ENCODE measurements around the gene PRRT2.
"Not testable (repeated sequence)": the region's sequence is repeated elsewhere in the genome, so short reads cannot be mapped to it uniquely, and the experiment has no call there.

PRRT2 gene

DNA sequence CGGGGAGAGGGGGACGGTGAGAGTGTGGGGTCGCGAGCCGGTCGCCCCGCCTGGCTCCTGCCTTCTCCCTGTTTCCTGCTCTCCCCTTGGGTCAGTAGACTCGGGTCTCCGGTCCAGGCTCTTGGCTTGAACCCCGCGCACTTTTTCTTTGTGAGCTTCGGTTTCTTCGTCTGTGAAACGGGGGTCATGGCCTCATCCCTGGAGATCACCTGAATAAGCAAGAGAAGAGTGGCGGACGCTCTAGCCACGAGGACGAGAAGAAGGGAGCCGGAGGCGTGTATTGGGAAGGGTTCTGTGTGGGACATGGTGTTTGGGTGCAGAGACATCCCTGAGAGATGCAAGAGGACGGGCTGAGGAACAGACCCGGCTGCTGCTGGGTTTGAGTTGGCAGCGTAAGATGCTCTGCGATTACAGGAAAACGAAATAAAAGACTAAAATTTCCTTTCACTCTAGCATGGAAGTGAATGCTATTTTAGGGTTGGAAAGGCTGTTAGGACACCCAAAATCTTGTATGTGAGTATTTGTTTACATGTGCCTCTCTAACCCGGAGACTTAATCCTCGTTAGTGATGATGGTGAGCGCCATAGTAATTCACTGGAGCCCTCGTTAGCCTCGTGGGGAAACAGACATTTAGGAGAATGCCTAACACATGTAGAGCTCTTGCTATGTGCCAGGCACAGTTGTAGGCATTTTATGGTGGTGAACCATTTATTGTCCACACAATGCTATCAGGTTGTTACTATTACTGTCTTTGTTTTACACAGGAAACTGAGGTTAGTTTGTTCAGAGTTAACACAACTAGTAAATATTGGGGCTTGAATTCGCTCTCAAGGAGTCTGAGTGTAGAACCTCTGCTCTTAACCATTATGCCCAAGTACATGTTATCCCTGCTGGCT lies 20.8 kb upstream of the PRRT2 start:
- in situ Hi-C loops (cut with MboI; ENCODE audit: low sequenced_read_pairs), result no loop called here

DNA sequence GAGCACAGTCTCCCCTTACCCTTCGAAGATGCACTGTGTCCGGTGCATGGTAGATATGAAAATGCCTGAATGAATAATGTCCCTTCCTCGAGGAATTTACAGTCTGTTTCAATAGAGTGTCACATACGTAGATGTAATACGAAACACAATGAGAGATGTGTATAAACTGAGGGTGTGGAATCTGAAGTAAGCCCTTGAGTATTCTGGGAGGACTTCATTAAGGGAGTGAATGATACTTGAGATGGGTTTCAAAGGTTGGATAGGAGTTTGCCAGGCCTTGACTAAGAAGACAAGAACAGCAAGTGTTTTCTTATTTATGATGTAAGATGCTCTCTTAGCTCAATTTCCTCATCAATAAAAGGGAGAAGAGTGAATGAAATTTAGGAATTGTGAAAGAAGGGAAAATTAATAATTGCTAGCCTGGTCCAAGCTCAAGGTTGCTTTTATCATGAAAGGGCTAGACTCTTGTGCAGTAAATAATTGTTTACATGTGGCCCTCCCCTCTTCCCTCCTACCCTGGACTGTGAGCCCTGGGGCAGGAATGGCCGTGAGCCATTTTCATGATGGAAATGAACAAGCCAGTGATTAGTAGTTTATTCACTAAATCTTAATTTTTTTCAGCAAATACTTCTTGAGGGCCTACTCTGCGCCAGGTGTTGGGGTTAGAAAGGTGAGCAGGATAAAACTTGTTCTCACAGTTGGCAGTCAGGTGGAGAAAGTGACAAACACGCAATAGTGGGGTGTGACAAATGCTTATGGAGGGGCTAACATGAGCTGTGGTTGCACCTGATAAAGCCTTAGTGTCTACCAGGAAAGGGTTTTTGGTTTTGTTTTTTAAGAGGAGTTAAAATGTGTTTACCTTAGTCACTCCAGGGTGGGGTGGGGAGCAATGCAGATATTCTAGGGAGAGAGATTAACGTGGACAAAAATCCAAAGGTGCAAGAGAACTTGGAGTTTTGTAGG lies 19.9 kb upstream of the PRRT2 start:
- in situ Hi-C loops (cut with MboI; ENCODE audit: low sequenced_read_pairs), result no loop called here

DNA sequence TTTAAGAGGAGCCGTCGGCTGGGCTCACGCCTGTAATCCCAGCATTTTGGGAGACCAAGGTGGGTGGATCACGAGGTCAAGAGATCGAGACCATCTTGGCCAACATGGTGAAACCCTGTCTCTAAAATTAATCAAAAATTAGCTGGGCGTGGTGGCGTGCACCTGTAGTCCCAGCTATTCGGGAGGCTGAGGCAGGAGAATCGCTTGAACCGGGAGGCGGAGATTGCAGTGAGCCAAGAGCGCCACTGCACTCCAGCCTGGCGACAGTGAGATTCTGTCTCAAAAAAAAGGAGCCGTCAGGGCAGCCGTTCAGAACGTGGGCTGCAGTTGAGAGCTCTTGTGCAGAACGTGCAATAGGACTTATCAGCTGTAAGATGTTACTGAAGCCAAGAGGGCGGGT lies 18.8 kb upstream of the PRRT2 start:
- in situ Hi-C loops (cut with MboI; ENCODE audit: low sequenced_read_pairs), result not testable (repeated sequence)

DNA sequence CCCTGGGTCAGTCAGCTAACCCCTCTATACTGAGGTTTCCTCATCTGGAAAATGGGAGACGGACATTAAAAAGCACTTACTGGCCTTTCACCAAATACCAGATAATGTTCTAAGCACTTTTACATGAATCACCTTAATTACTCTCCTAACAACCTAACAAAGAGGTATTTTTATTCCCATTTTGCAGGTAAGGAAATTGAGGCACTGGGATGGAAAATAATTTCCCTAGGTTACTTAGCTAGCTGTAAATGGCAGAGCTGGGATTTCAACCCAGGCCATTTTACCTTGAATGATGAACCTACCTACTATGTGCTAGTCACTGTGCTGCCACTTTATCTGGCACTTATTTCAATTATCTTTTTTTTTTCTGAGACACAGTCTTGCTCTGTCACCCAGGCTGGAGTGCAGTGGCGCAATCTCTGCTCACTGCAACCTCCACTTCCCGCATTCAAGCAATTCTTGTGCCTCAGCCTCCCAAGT lies 17.7 kb upstream of the PRRT2 start:
- in situ Hi-C loops (cut with MboI; ENCODE audit: low sequenced_read_pairs), result no loop called here

DNA sequence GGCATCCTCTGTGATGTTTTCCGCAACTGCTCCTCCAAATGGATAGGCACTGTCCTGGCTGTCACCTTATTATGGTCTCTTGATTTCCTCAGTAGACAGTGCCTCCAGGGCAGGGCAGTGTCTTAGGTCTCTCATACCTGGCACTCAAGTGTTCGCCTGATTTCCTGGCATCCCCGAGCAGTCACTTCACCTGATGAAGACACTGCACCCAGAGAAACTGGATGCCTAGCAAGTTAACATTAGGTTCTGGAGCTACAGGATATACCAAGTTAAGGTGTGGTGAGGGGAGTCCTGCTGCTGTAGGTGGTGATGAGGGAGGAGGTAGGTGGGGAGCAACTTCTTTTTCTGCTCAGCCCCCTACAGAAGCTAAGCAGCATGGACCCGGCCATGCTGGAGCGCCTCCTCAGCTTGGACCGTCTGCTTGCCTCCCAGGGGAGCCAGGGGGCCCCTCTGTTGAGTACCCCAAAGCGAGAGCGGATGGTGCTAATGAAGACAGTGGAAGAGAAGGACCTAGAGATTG lies 9.5 kb upstream of the PRRT2 start:
- in situ Hi-C loops (cut with MboI; ENCODE audit: low sequenced_read_pairs), result no loop called here

DNA sequence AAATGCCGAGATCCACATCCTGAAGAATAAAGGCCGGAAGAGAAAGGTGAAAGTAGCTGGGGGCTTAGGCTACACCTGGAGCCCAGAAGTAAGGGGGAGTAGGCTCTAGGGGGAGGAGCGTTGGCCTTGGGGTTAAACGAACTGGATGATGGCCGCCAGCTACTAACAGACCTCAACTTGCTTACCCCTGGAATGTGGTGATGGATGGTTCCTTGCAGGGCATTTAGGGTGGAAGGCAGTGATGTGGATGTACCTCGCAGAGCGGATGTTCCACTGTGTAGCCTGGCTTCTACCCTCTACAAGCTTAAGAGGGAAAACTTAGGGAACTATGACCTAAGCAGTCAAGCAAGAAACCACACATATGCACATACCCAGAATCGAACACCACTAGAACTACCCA lies 8.0 kb upstream of the PRRT2 start:
- in situ Hi-C loops (cut with MboI; ENCODE audit: low sequenced_read_pairs), result no loop called here

DNA sequence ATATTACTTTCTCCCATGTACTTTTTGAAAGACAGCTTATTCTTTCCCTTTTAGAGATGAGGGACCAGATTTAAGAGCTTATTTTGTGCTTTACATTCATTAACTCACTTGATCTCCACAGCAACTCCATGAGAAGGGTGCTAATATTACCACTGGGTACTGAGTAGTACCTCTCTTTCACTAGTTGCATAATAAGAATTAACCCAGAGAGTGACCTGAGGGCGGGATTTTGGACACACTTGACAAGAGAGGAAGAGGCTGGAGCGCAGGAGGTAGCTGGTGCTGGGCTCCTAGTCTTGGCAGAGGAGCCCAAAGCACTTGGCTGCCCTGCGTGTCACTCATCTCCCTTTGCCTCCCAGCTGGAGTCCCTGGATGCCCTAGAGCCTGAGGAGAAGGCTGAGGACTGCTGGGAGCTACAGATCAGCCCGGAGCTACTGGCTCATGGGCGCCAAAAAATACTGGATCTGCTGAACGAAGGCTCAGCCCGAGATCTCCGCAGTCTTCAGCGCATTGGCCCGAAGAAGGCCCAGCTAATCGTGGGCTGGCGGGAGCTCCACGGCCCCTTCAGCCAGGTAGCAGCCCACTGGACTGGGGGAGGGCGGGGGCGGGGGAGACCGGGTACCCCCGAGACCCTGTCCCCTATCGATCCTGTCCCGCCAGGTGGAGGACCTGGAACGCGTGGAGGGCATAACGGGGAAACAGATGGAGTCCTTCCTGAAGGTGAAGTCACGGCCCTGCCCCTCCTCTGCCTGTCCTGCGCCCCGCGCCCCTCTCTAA lies 7.3 kb upstream of the PRRT2 start:
- in situ Hi-C loops (cut with MboI; ENCODE audit: low sequenced_read_pairs), result no loop called here

DNA sequence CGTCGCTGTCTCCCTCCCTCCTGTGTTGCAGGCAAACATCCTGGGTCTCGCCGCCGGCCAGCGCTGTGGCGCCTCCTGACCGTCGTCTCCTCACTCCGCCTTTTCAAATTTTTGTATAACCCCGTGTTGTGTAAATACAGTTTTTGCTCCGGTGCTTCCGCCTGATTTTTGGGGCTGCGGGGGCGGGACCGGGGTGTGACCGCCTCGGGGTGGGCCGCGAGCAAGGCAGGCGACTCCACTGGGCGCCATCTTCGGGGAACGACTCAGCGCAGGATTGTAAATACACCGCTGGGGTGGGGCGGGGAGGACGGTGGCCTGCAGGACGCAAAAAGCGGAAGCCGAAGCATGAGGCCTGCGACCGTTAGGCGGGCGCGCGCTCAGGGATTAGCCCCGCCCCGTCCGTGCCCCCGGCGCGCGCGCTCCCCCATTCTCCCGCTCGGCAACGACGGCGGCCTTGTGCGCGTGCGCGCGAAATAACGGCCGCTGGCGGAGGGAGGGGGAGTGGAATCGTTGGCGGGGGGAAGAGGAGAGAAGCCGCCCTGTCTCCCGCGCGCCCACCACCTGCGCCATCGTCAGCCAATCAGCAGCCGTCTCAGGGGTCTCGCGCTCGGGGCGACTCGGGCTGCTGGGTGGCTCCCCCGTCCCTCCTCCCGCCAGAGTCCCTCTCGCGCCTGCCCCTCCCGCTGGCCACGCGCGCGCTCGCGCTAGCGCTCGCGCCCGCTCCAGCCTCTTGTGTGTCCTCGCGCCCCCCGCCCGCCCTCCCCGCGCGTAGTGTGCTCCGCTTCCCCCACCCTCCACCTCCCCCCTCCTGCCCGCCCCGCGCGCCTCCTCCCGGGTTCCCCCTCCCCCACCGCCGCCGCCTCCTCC lies 6.5 kb upstream of the PRRT2 start:
- in situ Hi-C loops (cut with MboI; ENCODE audit: low sequenced_read_pairs), result no loop called here

DNA sequence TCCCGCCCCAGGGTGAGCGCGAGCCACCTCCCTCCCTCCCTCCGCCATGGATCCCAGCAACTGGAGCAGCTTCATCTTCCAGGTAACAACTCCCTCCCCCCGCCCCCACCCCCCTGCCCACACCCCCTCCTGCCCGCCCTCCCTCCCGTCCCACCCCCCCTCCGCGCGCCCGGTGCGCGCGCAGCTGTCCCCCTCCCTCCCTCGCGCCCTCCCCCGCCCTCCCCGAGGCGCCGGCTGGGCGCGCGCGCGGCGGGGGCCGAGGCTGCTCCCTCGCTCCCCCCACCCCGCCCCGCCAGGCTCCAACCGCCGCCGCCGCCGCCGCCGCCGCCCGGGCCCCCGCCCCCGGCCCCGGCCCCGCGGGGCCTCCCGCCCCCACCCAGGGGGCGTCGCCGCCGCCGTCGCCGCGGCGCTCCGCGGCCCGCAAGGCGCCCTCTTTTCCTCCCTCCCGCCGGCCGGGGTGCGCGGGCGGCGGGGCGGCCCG lies 5.9 kb upstream of the PRRT2 start, which contains the start of gene MAZ:
MAZ (plus strand) TSS at position 431 of the 481 bp plus-strand sequence. CDS start 173 bp downstream, outside the sequence.
- in situ Hi-C loops (cut with MboI; ENCODE audit: low sequenced_read_pairs), result no loop called here

DNA sequence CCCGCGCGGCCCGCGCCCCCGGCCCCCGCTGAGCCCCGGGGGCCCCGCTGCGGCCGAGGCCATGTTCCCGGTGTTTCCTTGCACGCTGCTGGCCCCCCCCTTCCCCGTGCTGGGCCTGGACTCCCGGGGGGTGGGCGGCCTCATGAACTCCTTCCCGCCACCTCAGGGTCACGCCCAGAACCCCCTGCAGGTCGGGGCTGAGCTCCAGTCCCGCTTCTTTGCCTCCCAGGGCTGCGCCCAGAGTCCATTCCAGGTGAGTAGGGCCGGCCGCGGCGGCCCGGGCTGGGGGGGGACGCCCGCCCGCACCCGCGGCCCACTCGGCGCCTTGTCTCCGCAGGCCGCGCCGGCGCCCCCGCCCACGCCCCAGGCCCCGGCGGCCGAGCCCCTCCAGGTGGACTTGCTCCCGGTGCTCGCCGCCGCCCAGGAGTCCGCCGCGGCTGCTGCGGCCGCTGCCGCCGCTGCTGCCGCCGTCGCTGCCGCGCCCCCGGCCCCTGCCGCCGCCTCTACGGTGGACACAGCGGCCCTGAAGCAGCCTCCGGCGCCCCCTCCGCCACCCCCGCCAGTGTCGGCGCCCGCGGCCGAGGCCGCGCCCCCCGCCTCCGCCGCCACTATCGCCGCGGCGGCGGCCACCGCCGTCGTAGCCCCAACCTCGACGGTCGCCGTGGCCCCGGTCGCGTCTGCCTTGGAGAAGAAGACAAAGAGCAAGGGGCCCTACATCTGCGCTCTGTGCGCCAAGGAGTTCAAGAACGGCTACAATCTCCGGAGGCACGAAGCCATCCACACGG lies 5.2 kb upstream of the PRRT2 start:
- in situ Hi-C loops (cut with MboI; ENCODE audit: low sequenced_read_pairs), result no loop called here

DNA sequence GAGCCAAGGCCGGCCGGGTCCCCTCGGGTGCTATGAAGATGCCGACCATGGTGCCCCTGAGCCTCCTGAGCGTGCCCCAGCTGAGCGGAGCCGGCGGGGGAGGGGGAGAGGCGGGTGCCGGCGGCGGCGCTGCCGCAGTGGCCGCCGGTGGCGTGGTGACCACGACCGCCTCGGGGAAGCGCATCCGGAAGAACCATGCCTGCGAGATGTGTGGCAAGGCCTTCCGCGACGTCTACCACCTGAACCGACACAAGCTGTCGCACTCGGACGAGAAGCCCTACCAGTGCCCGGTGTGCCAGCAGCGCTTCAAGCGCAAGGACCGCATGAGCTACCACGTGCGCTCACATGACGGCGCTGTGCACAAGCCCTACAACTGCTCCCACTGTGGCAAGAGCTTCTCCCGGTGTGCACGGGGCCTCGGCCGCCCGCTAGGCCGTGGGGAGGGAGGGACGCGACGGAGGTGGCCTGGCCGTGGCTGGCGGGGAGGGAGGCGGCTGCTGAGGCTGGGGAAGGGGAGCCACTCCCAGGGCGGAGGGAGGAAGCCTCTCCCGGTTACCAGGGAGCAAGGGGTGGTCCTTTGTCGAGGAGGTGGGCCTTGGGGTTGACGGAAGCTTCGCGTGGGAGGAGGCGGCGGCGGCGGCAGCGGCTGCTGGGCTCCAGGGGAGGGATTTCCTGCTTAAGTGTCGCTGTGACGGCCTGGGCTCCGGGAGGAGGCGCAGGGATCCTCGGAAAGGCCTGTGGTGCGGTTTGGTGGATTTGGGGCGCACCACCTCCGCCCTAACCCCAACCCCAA lies 4.4 kb upstream of the PRRT2 start:
- in situ Hi-C loops (cut with MboI; ENCODE audit: low sequenced_read_pairs), result no loop called here

DNA sequence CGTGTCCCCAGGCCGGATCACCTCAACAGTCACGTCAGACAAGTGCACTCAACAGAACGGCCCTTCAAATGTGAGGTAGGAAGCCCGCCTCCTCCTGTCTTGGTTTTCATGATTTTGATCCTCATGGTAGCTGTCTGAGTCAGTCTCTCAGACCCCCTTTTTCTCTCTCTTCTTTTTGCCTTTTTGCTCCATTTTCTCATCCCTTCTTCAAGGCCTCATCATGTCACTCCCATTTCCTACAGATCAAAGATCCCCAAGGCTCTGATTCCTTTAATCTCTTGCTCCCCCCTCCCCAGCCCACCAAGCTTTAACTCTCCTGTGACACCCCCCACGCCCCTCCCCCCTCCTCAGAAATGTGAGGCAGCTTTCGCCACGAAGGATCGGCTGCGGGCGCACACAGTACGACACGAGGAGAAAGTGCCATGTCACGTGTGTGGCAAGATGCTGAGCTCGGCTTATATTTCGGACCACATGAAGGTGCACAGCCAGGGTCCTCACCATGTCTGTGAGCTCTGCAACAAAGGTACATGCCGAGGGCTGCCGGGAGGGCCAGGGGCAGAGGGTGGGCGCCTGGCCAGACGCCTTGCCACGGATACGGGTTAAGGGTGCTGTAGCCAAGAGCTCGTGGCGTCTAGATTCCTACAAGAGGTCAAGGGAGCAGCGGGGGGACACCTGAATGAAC lies 3.6 kb upstream of the PRRT2 start:
- in situ Hi-C loops (cut with MboI; ENCODE audit: low sequenced_read_pairs), result no loop called here

DNA sequence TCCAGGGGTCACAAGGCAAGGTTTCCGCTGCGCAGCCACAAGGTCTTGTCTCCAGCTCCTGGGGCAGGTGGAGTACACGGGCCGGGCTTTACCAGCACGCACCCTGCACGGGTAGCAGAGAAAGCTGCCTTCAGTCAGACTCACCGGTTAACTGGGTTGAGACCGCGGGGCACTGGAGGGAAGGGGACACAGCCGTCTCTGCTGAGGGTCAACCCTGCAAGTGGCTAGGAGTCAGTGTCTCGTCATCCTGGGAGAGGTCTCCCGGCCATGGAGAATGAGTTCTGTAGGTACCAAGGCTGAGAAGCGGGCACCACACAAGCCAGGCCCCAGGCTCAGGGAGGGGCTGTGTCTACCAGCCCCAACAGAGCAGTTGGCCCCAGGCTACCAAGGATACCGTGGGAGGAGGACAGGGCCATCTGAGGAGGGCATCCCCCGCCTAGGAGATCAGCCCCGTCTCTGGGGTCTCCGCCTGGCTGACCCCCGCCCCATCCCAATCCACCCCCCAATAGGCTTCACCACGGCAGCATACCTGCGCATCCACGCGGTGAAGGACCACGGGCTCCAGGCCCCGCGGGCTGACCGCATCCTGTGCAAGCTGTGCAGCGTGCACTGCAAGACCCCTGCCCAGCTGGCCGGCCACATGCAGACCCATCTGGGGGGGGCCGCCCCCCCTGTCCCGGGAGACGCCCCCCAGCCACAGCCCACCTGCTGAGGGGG lies 2.8 kb upstream of the PRRT2 start:
- in situ Hi-C loops (cut with MboI; ENCODE audit: low sequenced_read_pairs), result no loop called here

DNA sequence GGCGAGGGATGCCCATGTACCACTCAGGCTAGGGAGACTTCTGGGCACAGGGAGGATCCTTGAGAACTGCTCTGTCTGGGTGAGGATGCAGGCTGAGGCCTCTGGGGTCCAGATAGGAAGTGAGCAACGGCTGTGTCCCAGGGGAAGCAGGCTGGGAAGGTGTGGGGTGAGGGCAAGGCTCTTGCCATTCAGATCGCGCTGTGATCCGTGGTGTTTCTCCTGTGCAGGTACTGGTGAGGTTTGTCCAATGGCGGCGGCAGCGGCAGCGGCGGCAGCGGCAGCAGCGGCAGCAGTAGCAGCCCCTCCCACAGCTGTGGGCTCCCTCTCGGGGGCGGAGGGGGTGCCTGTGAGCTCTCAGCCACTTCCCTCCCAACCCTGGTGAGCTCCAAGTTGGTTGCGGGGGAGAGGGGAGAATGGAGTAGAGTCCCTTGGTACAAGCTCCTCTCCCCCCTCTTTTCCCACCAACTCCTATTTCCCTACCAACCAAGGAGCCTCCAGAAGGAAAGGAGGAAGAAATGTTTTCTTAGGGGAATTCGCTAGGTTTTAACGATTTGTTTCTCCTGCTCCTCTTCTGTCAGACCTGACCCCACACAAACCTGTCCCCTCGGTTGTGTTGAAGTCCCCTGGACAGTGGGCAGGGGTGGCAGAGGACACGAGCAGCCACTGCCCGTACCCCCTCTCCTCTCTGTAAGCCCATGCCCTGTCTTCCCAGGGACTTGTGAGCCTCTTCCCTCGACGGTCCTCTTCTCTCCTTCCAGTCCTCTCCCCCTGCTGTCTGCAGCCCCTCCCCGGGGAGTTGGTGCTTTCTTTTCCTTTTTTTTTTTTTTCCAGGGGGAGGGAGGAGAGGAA lies 1.9 kb upstream of the PRRT2 start:
- in situ Hi-C loops (cut with MboI; ENCODE audit: low sequenced_read_pairs), result no loop called here

DNA sequence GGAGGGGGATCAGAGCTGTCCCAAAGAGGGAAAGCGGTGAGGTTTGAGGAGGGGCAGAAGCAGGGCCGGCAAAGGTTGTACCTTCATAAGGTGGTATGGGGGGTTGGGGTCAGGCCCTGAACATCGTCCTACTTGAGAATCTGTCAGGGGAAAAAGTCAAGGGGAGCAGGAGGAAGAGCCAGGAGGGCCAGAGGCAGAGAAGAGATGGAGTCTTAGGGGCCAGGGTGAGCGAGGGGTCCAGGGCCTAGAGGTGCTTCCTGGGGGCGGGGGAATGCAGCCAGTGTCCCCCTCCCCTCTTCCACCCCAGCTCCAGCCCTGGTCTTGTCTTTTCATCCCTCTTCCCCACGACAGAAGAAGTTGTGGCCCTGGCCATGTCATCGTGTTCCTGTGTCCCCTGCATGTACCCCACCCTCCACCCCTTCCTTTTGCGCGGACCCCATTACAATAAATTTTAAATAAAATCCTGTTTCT lies 1.3 kb upstream of the PRRT2 start:
- in situ Hi-C loops (cut with MboI; ENCODE audit: low sequenced_read_pairs), result no loop called here

All from HL-60/S4 treated with retinoic acid at 250 ng/mL for 4 days and 3 days (cell line).